MM.1S (cell line): ENCODE data around the gene ARHGAP26.

Experiments used
- DNase-seq: peaks from one replicate; pipeline ENCODE4 v3.0.0-alpha.2; 2015
- H2AFZ ChIP-seq: fragments of 300-600 bp; sonication (generic); 2 replicates; pipeline ENCODE4 v1.6.0; 2016; ENCODE audit warnings: antibody characterized with exemption, low read length
- H3F3A ChIP-seq: fragments of 300-600 bp; sonication (generic); 2 replicates; pipeline ENCODE4 v1.6.1; 2016; ENCODE audit warnings: mild to moderate bottlenecking, antibody characterized with exemption, low read length, moderate library complexity, mixed read lengths; ENCODE audit not compliant: insufficient read depth
- H3K27ac ChIP-seq: fragments of 300-600 bp; sonication (generic); 2 replicates; pipeline ENCODE4 v1.5.1; 2016; ENCODE audit warnings: mild to moderate bottlenecking, low read length
- H3K27me3 ChIP-seq: fragments of 300-600 bp; sonication (generic); replicated peaks from 2 replicates; pipeline ENCODE4 v1.6.0; 2016; ENCODE audit warnings: low read length; ENCODE audit not compliant: insufficient read depth
- H3K36me3 ChIP-seq: fragments of 300-600 bp; sonication (generic); replicated peaks from 2 replicates; pipeline ENCODE4 v1.6.1; 2016; ENCODE audit warnings: mild to moderate bottlenecking, low read length, mixed read lengths; ENCODE audit not compliant: insufficient read depth
- H3K4me1 ChIP-seq: fragments of 300-600 bp; sonication (generic); 2 replicates; pipeline ENCODE4 v1.6.1; 2016; ENCODE audit warnings: low read length, mixed read lengths
- H3K4me2 ChIP-seq: fragments of 300-600 bp; sonication (generic); 2 replicates; pipeline ENCODE4 v1.6.0; 2016; ENCODE audit warnings: low read depth, low read length
- H3K4me3 ChIP-seq: fragments of 300-600 bp; sonication (generic); 2 replicates; pipeline ENCODE4 v1.5.1; 2016; ENCODE audit warnings: low read length, mixed read lengths
- H3K79me2 ChIP-seq: fragments of 300-600 bp; sonication (generic); 2 replicates; pipeline ENCODE4 v1.6.1; 2016; ENCODE audit warnings: mixed run types, low read length, mixed read lengths
- H3K9ac ChIP-seq: fragments of 300-600 bp; sonication (generic); 2 replicates; pipeline ENCODE4 v1.6.1; 2016; ENCODE audit warnings: low read length, mixed read lengths
- H3K9me2 ChIP-seq: fragments of 300-600 bp; sonication (generic); replicated peaks from 2 replicates; pipeline ENCODE4 v1.6.1; 2016; ENCODE audit warnings: mild to moderate bottlenecking, low read length, mixed read lengths; ENCODE audit not compliant: insufficient read depth
- H3K9me3 ChIP-seq: fragments of 300-600 bp; sonication (generic); replicated peaks from 2 replicates; pipeline ENCODE4 v1.6.1; 2016; ENCODE audit warnings: mild to moderate bottlenecking, low read length, mixed read lengths; ENCODE audit not compliant: insufficient read depth
- H4K20me1 ChIP-seq: fragments of 300-600 bp; sonication (generic); 2 replicates; pipeline ENCODE4 v1.6.1; 2016; ENCODE audit warnings: mild to moderate bottlenecking, low read length, moderate library complexity, mixed read lengths; ENCODE audit not compliant: insufficient read depth
- CTCF ChIP-seq: fragments of 300-600 bp; sonication (generic); IDR thresholded peaks from 2 replicates; pipeline ENCODE4 v1.5.1; 2016; ENCODE audit warnings: antibody characterized with exemption, low read length, mixed read lengths
- EZH2 ChIP-seq: fragments of 300-600 bp; sonication (generic); optimal IDR thresholded peaks from 2 replicates; pipeline ENCODE3; 2017; ENCODE audit warnings: low read depth, mild to moderate bottlenecking, antibody characterized with exemption, low read length, mixed read lengths
- EZH2phosphoT487 ChIP-seq: fragments of 300-600 bp; sonication (generic); IDR thresholded peaks from 2 replicates; pipeline ENCODE4 v1.6.1; 2018; ENCODE audit warnings: antibody characterized with exemption, low read length

ARHGAP26 gene

GRCh38 chr5:143244000-143244736 is 474.0 kb downstream of the ARHGAP26 start:
- Histone ChIP-seq H3K79me2 (no peaks in the 10 kb centered on the region), H3K36me3 (no peaks in the 10 kb centered on the region), H3K4me3 (no peak overlapping the region), H2AFZ (no peak overlapping the region), H3K4me2 (no peak overlapping the region), H3K4me1 (no peaks in the 10 kb centered on the region), H3K27ac (no peak overlapping the region), H3K9me2 (no peaks in the 10 kb centered on the region), H3F3A (no peaks in the 10 kb centered on the region), H4K20me1 (no peaks in the 10 kb centered on the region), H3K27me3 (no peaks in the 10 kb centered on the region), H3K9ac (no peak overlapping the region), H3K9me3 (no peaks in the 10 kb centered on the region)
- TF ChIP-seq CTCF (no peak), EZH2phosphoT487 (no peak), EZH2 (no peak)
- DNase-seq, result no peak

GRCh38 chr5:143244990-143245389 is 474.8 kb downstream of the ARHGAP26 start:
- H3K4me1 ChIP-seq, result no peaks in the 10 kb centered on the region
- no peak overlapping the region for H3K27ac ChIP-seq
- H3K4me2 ChIP-seq, result no peak overlapping the region
- H3K9me2 ChIP-seq, result no peaks in the 10 kb centered on the region
- no peak overlapping the region for H3K9ac ChIP-seq
- no peak overlapping the region for H3K4me3 ChIP-seq
- no peaks in the 10 kb centered on the region for H3K36me3 ChIP-seq
- H4K20me1 ChIP-seq, result no peaks in the 10 kb centered on the region
- DNase-seq, result no peak
- TF ChIP-seq CTCF (no peak), EZH2 (no peak), EZH2phosphoT487 (no peak)
- H3K79me2 ChIP-seq, result no peaks in the 10 kb centered on the region
- H2AFZ ChIP-seq, result no peak overlapping the region
- no peaks in the 10 kb centered on the region for H3F3A ChIP-seq
- H3K9me3 ChIP-seq, result no peaks in the 10 kb centered on the region
- H3K27me3 ChIP-seq, result no peaks in the 10 kb centered on the region

GRCh38 chr5:143245929-143246561 is 475.9 kb downstream of the ARHGAP26 start:
- TF ChIP-seq EZH2phosphoT487 (no peak), EZH2 (no peak), CTCF (no peak)
- H3K9me3 ChIP-seq, result no peaks in the 10 kb centered on the region
- H3K27ac ChIP-seq, result no peak overlapping the region
- no peak overlapping the region for H3K9ac ChIP-seq
- H4K20me1 ChIP-seq, result no peaks in the 10 kb centered on the region
- H3K4me2 ChIP-seq, result no peak overlapping the region
- H3K79me2 ChIP-seq, result no peaks in the 10 kb centered on the region
- H3F3A ChIP-seq, result no peaks in the 10 kb centered on the region
- DNase-seq, result no peak
- no peaks in the 10 kb centered on the region for H3K4me1 ChIP-seq
- H2AFZ ChIP-seq, result no peak overlapping the region
- H3K4me3 ChIP-seq, result no peak overlapping the region
- H3K36me3 ChIP-seq, result no peaks in the 10 kb centered on the region
- H3K27me3 ChIP-seq, result no peaks in the 10 kb centered on the region
- no peaks in the 10 kb centered on the region for H3K9me2 ChIP-seq
